GM21786 (cell line): ENCODE results near the gene CRYM.
"Not testable (repeated sequence)": the region's sequence is repeated elsewhere in the genome, so short reads cannot be mapped to it uniquely, and the experiment has no call there.

Experiments used
- ATAC-seq: cut with Tn5 transposase; IDR thresholded peaks from one replicate; pipeline ENCODE4 v1.9.1; 2021; ENCODE audit not compliant: unreplicated experiment

The CRYM gene

GRCh38 chr16:21277927-21278706 lies at the start of gene CRYM:
TSS of gene CRYM (minus strand) at chr16:21278290. CDS start at chr16:21278251, 39 bp downstream.
- ATAC-seq: no peak

- no peak for ATAC-seq
Measured at GRCh38 chr16:21327046-21327445, 49.0 kb upstream of the CRYM start.

DNA sequence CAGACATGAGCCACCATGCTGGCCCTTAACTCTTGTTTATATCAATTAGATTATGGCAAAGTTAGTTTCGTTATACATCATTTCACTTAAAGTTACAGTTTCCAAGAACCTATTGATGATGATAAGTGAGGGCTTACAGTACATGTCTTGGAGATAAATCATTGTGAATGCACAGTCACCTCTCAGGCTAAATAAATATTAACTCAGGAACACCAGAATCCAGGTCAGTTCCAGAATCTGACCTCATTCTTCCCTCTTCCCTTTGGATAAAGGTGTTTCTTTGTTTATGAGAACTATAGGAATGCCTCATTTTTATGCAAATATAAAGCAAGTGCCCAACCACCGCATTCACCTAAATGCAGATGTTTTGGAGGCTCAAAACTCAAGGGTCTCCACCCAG lies 48.4 kb upstream of the CRYM start:
- no peak for ATAC-seq

GRCh38 chr16:21324267-21324666 lies 46.2 kb upstream of the CRYM start:
- ATAC-seq: no peak

- ATAC-seq: not testable (repeated sequence)
Measured at GRCh38 chr16:21322251-21322650, 44.2 kb upstream of the CRYM start.

DNA sequence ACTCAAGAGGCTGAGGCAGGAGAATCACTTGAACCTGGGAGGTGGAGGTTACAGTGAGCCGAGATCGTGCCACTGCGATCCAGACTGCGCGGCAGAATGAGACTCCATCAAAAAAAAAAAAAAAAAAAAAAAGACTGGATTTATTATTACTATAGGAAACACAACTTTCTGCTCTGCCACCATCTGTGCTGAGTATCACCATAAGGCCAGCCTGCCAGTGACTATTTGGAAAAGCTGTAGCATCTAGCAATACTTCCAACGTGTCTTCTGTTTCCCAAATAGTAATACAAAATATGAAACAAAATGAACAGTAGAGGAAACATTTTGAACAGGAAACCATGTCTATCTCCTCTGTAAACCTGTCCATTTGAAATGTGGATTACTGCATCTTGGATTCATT lies 43.6 kb upstream of the CRYM start:
- no peak for ATAC-seq

GRCh38 chr16:21314339-21314738 lies 36.2 kb upstream of the CRYM start:
- ATAC-seq: no peak

DNA sequence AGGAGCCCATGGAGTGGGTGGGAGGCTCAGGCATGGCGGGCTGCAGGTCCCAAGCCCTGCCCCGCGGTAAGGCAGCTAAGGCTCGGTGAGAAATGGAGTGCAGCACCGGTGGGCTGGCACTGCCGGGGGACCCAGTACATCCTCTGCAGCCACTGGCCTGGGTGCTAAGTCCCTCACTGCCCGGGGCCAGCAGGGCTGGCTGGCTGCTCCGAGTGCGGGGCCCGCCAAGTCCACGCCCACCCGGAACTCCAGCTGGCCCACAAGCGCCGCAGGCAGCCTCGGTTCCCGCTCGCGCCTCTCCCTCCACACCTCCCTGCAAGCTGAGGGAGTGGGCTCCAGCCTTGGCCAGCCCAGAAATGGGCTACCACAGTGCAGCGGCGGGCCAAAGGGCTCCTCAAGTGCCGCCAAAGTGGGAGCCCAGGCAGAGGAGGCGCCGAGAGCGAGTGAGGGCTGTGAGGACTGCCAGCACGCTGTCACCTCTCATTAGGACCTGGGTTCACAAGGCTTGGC lies 34.8 kb upstream of the CRYM start:
- ATAC-seq: not testable (repeated sequence)

- not testable (repeated sequence) for ATAC-seq
Measured at GRCh38 chr16:21312046-21312445, 34.0 kb upstream of the CRYM start.

DNA sequence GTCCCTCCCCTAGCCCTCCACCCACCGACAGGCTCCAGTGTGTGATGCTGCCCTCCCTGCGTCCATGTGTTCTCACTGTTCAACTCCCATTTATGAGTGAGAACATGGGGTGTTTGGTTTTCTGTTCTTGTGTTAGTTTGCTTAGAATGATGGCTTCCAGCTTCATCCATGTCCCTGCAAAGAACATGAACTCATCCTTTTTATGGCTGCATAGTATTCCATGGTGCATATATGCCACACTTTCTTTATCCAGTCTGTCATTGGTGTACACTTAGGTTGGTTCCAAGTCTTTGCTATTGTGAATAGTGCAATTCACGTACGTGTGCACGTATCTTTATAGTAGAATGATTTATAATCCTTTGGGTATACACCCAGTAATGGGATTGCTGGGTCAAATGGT lies 28.6 kb upstream of the CRYM start:
- not testable (repeated sequence) for ATAC-seq

DNA sequence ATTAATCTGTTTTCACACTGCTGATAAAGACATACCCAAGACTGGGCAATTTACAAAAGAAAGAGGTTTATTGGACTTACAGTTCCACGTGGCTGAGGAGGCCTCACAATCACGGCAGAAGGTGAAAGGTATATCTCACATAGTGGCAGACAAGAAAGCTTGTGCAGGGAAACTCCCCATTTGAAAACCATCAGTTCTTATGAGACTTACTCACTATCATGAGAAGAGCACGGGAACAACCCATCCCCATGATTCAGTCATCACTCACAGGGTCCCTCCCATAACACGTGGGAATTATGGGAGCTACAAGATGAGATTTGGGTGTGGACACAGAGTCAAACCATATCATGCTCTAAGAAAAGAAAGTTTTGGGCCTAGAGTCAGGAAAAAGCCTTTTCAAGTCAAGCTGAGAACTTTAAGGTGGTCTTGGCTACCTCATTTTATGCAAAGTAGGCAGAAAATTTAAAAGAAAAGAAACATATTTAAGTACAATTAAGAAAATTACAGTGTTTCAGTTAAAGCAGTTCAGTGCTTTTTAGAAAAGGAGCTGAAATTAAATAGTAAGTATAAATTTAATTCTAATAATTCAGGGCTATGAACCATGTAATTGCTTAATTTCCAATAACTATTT lies 24.9 kb upstream of the CRYM start:
- no peak for ATAC-seq

GRCh38 chr16:21302454-21302853 lies 24.4 kb upstream of the CRYM start:
- ATAC-seq: no peak

- no peak for ATAC-seq
Measured at GRCh38 chr16:21301895-21302291, 23.8 kb upstream of the CRYM start.

DNA sequence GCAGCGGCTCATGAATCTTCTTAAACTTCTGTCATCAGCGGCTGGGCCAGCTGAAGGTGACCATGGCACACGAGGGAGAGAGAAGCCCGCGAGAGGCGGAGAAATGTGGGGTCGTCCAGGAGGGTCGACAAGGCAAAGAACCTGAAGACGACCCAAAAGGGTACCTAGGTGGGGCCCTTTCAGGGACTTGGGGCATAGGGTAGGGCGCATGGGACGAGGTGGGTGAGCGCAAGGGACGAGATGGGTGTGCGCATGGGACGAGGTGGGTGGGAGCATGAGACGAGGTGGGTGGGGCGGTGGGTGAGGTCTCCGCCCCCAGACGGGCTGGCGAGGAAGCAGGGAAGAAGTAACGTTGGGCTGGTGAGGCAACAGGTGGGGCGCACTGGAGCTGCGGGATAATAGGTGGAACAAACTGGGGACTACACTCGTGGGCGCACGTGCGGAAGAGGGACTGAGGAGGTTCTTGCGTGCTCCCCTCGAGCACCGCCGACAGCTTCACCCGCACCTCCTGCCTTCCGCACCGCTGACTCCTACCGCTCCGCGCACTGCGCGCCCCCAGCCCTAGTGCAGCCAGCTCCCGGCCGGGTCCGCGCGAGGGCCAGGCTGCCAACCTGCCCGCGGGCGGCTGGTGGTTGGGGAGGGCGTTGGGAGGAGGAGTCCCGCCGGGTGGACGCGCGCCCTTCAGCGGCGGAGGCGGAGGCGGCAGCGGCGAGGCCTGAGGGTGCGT lies 23.2 kb upstream of the CRYM start:
- peak; percentile 43 for ATAC-seq

- peak; percentile 47 for ATAC-seq
Measured at GRCh38 chr16:21300309-21301167, 22.4 kb upstream of the CRYM start.

GRCh38 chr16:21289789-21290188 lies 11.7 kb upstream of the CRYM start:
- not testable (repeated sequence) for ATAC-seq

- no peak for ATAC-seq
Measured at GRCh38 chr16:21285314-21285713, 7.2 kb upstream of the CRYM start.

- ATAC-seq: no peak
Measured at GRCh38 chr16:21284414-21284813, 6.3 kb upstream of the CRYM start.

DNA sequence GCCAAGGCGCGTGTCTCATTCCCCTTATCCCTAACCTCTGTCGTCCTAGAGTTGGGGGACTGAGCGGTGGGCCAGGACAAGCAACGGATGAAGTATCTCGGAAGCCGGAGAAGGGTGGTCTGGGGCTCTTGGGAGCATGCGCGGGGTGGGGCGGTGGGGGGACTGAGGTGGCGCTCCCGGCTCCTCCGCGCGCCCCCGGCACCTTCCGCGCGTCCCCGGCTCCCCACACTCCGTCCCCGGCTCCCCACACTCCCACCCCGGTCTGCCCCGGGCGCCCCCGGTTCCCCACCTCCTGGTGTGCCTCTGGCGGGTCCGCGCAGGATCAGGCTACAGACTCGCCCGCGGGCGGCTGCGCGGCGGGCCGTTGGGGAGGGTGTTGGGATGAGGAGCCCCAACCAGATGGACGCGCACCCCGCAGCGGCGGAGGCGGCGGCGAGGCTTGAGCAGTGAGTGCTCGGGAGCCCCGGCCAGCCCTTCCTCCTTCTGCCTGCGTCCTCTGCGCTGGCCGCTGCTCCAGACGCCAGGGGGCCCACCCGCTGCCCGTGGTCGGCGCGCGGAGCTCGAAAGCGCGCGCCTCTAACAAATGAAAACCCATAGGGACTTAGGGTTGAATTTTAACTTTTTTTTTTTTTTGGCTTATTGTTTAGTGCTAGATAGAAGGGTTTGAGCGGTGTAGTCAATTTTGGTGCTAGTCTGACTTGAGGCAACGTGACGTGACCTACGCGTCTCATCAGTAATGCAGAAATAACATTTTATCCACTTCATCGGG lies 5.6 kb upstream of the CRYM start:
- ATAC-seq: peak; percentile 45
